H1 (cell line): ENCODE results near the gene MALT1. TPM values are rescaled to one million over a fixed set of nuclear protein-coding genes. Genes with fewer than 3 reads are reported as not detected.

Source experiments
- CEBPB ChIP-seq: IDR thresholded peaks from 2 replicates; pipeline ENCODE4 v1.6.1; 2012; ENCODE audit warnings: low read depth, low read length
- polyA plus RNA-seq, 7 experiments: library from polyadenylated mRNA; depleted of rRNA in 3 of 7; stranded (reverse) in 5 of 7; unstranded in 2 of 7; fragments of >200 nt in 5 of 7; fragments of 200-250 nt in 2 of 7; gene quantifications; 1 replicate in 5 of 7; 2 replicates in 1 of 7; 4 replicates in 1 of 7; pipeline versions ENCODE4 v1.2.1 to v1.2.3, GENCODE V29; 2011 to 2013; ENCODE audit warnings: missing spikeins in 2 of 7, mixed read lengths in 2 of 7
- total RNA-seq: library from RNA; stranded (reverse); fragmentation: NEBNext Ultra II Directional; extraction: Animal tissue kit (Norgen Biotek cat#: 25700); gene quantifications from 2 replicates; pipeline ENCODE4 v1.2.1, GENCODE V29; 2021

MALT1 gene
- total and polyA plus RNA-seq, 2 of the 8 experiments (the other 6 are each of a cell fraction or from before 2014, with no cell fraction given) = 10.7 to 25.9 TPM

- TF ChIP-seq CEBPB = no peak
Measured at GRCh38 chr18:58715540-58715939, 44.3 kb downstream of the MALT1 start (continued).
